H7 (cell line): ENCODE measurements around the gene POLL. TPM values are rescaled to one million over a fixed set of nuclear protein-coding genes. Genes with fewer than 3 reads are reported as not detected.
A peak's percentile ranks its signal among the peaks of the same experiment; 100 is the strongest.
"Not testable (repeated sequence)": the region's sequence is repeated elsewhere in the genome, so short reads cannot be mapped to it uniquely, and the experiment has no call there.

ENCODE experiments used
- DNase-seq: peaks from one replicate; pipeline ENCODE4 v3.0.0; 2012
- H3K27me3 ChIP-seq: 2 replicates; pipeline ENCODE4 v1.6.0; 2011; ENCODE audit warnings: mild to moderate bottlenecking, low read length; ENCODE audit not compliant: control insufficient read depth, insufficient read depth
- H3K36me3 ChIP-seq: replicated peaks from 2 replicates; pipeline ENCODE4 v1.5.1; 2011; ENCODE audit warnings: low read length; ENCODE audit not compliant: control insufficient read depth, insufficient read depth
- H3K4me3 ChIP-seq: 2 replicates; pipeline ENCODE4 v1.5.1; 2011; ENCODE audit warnings: low read depth, mild to moderate bottlenecking, control low read depth, low read length, moderate library complexity; ENCODE audit not compliant: insufficient read depth
- total RNA-seq: library from RNA; depleted of rRNA; stranded (reverse); fragments of >200 nt; shearing (Covaris generic); gene quantifications from 2 replicates; pipeline ENCODE4 v1.2.3, GENCODE V29; 2014; rRNA removed

Gene POLL
- total RNA-seq: 24.9 and 25.0 TPM in 2 replicates

GRCh38 chr10:101587725-101588653 lies at the start of gene POLL, which contains the start of gene DPCD:
Gene POLL, minus strand, starts transcription at chr10:101588257. Its CDS starts 897 bp downstream, at chr10:101587360.
Gene DPCD, plus strand, starts transcription at chr10:101588321. Its CDS starts 16 bp downstream, at chr10:101588337.
- H3K27me3 ChIP-seq: no peaks in the 10 kb centered on the region
- peak; percentile 97 for DNase-seq

GRCh38 chr10:101633510-101633909 lies 45.5 kb upstream of the POLL start:
- H3K36me3 ChIP-seq, H3K4me3 ChIP-seq, DNase-seq, H3K27me3 ChIP-seq: not testable (repeated sequence)

More at GRCh38 chr10:101587725-101588653, at the start of gene POLL, which contains the start of gene DPCD:
- H3K36me3 ChIP-seq: peaks cover 7% of the 10 kb centered on the region
- H3K4me3 ChIP-seq: peak within 1 kb of the TSS; percentile 95

- no peak for DNase-seq
- Histone ChIP-seq H3K27me3 (no peaks in the 10 kb centered on the region), H3K36me3 (no peaks in the 10 kb centered on the region), H3K4me3 (no peak overlapping the region)
Observed at GRCh38 chr10:101631821-101632475, 43.9 kb upstream of the POLL start.

- DNase-seq: no peak
- Histone ChIP-seq H3K27me3 (no peaks in the 10 kb centered on the region), H3K4me3 (no peak overlapping the region), H3K36me3 (no peaks in the 10 kb centered on the region)
Observed at GRCh38 chr10:101630633-101630920, 42.5 kb upstream of the POLL start.

- Histone ChIP-seq H3K4me3 (no peak overlapping the region), H3K36me3 (no peaks in the 10 kb centered on the region), H3K27me3 (no peaks in the 10 kb centered on the region)
- no peak for DNase-seq
Observed at GRCh38 chr10:101629837-101630632, 42.0 kb upstream of the POLL start.

- DNase-seq: no peak
- Histone ChIP-seq H3K36me3 (peaks cover 2% of the 10 kb centered on the region; the same call in 1 of the 2 replicates), H3K4me3 (no peak overlapping the region), H3K27me3 (no peaks in the 10 kb centered on the region)
Observed at GRCh38 chr10:101625821-101626412, 37.9 kb upstream of the POLL start.

- Histone ChIP-seq H3K4me3 (no peak overlapping the region), H3K27me3 (no peaks in the 10 kb centered on the region), H3K36me3 (peaks cover 2% of the 10 kb centered on the region; the same call in 1 of the 2 replicates)
- DNase-seq: no peak
Observed at GRCh38 chr10:101624526-101625102, 36.6 kb upstream of the POLL start.

GRCh38 chr10:101623528-101623927 lies 35.5 kb upstream of the POLL start:
- Histone ChIP-seq H3K4me3 (no peak overlapping the region), H3K36me3 (peaks cover 2% of the 10 kb centered on the region; the same call in 1 of the 2 replicates), H3K27me3 (no peaks in the 10 kb centered on the region)
- no peak for DNase-seq

- Histone ChIP-seq H3K36me3 (peaks cover 2% of the 10 kb centered on the region; the same call in 1 of the 2 replicates), H3K4me3 (no peak overlapping the region)
Observed at GRCh38 chr10:101619983-101620382, 31.9 kb upstream of the POLL start.

GRCh38 chr10:101618871-101619270 lies 30.8 kb upstream of the POLL start:
- DNase-seq: no peak
- Histone ChIP-seq H3K27me3 (no peaks in the 10 kb centered on the region), H3K4me3 (no peak overlapping the region), H3K36me3 (no peaks in the 10 kb centered on the region; the same call in 1 of the 2 replicates)

More at GRCh38 chr10:101619983-101620382, 31.9 kb upstream of the POLL start:
- H3K27me3 ChIP-seq: no peaks in the 10 kb centered on the region
- no peak for DNase-seq

GRCh38 chr10:101617824-101618568 lies 29.9 kb upstream of the POLL start:
- no peaks in the 10 kb centered on the region; the same call in 1 of the 2 replicates for H3K36me3 ChIP-seq
- H3K27me3 ChIP-seq: no peaks in the 10 kb centered on the region
- no peak overlapping the region for H3K4me3 ChIP-seq
- no peak for DNase-seq

GRCh38 chr10:101617102-101617823 lies 29.2 kb upstream of the POLL start:
- H3K4me3 ChIP-seq: no peak overlapping the region
- no peaks in the 10 kb centered on the region; the same call in 1 of the 2 replicates for H3K36me3 ChIP-seq
- DNase-seq: peak; percentile 82
- H3K27me3 ChIP-seq: no peaks in the 10 kb centered on the region
